H9 (cell line): ENCODE data around the gene CRY2. TPM values are rescaled to one million over a fixed set of nuclear protein-coding genes. Genes with fewer than 3 reads are reported as not detected.

Source experiments
- DNase-seq: peaks from one replicate; pipeline ENCODE4 v3.0.0-alpha.2; 2017
- H2AFZ ChIP-seq: one replicate; pipeline ENCODE4 v1.6.1; 2013; ENCODE audit warnings: mild to moderate bottlenecking, low read length, control low read depth, moderate library complexity
- H2AK5ac ChIP-seq: 2 replicates; pipeline ENCODE4 v1.6.1; 2013; ENCODE audit warnings: low read length, control low read depth, mixed read lengths; ENCODE audit not compliant: insufficient read length
- H2BK120ac ChIP-seq: one replicate; pipeline ENCODE4 v1.6.1; 2013; ENCODE audit warnings: low read depth, mild to moderate bottlenecking, low read length, control low read depth, inconsistent platforms; ENCODE audit not compliant: poor library complexity, severe bottlenecking
- H2BK12ac ChIP-seq: 2 replicates; pipeline ENCODE4 v1.6.1; 2013; ENCODE audit warnings: low read length, control low read depth, mixed read lengths, low read depth; ENCODE audit not compliant: insufficient read length
- H2BK15ac ChIP-seq: 2 replicates; pipeline ENCODE4 v1.6.1; 2013; ENCODE audit warnings: low read depth, low read length, control low read depth
- H2BK20ac ChIP-seq: one replicate; pipeline ENCODE4 v1.6.1; 2013; ENCODE audit warnings: low read depth, mild to moderate bottlenecking, low read length, control low read depth, inconsistent platforms; ENCODE audit not compliant: poor library complexity, severe bottlenecking
- H2BK5ac ChIP-seq: 2 replicates; pipeline ENCODE4 v1.6.1; 2013; ENCODE audit warnings: low read length, control low read depth, mixed read lengths; ENCODE audit not compliant: insufficient read length
- H3K14ac ChIP-seq: 2 replicates; pipeline ENCODE4 v1.6.1; 2013; ENCODE audit warnings: low read length, control low read depth; ENCODE audit not compliant: insufficient read depth
- H3K18ac ChIP-seq: 2 replicates; pipeline ENCODE4 v1.6.1; 2013; ENCODE audit warnings: low read depth, mild to moderate bottlenecking, mixed read lengths, low read length, control low read depth; ENCODE audit not compliant: insufficient read length
- H3K23ac ChIP-seq: 2 replicates; pipeline ENCODE4 v1.6.1; 2013; ENCODE audit warnings: low read length, control low read depth, mixed read lengths, low read depth; ENCODE audit not compliant: insufficient read length
- H3K23me2 ChIP-seq: 2 replicates; pipeline ENCODE4 v1.6.1; 2013; ENCODE audit warnings: low read depth, mild to moderate bottlenecking, mixed read lengths, low read length, control low read depth; ENCODE audit not compliant: insufficient read length, poor library complexity, severe bottlenecking
- H3K27ac ChIP-seq: 2 replicates; pipeline ENCODE4 v1.5.1; 2013; ENCODE audit warnings: low read length, control low read depth, mixed read lengths, low read depth; ENCODE audit not compliant: insufficient read length
- H3K27me3 ChIP-seq: 2 replicates; pipeline ENCODE4 v1.6.1; 2013; ENCODE audit warnings: low read length, control low read depth, inconsistent platforms; ENCODE audit not compliant: insufficient read depth
- H3K4ac ChIP-seq: 2 replicates; pipeline ENCODE4 v1.6.1; 2013; ENCODE audit warnings: low read depth, mild to moderate bottlenecking, control low read depth, inconsistent platforms, low read length, moderate library complexity
- H3K4me1 ChIP-seq: 2 replicates; pipeline ENCODE4 v1.6.1; 2013; ENCODE audit warnings: low read length, control low read depth, inconsistent platforms; ENCODE audit not compliant: insufficient read depth
- H3K4me2 ChIP-seq: 2 replicates; pipeline ENCODE4 v1.6.1; 2013; ENCODE audit warnings: low read length, control low read depth, mixed read lengths; ENCODE audit not compliant: insufficient read length, insufficient read depth
- H3K56ac ChIP-seq: 2 replicates; pipeline ENCODE4 v1.6.1; 2013; ENCODE audit warnings: low read depth, mild to moderate bottlenecking, mixed read lengths, low read length, control low read depth; ENCODE audit not compliant: insufficient read length
- H3K79me1 ChIP-seq: 2 replicates; pipeline ENCODE4 v1.6.1; 2013; ENCODE audit warnings: low read depth, mild to moderate bottlenecking, moderate library complexity, low read length, control low read depth, inconsistent platforms; ENCODE audit not compliant: insufficient read depth, poor library complexity, severe bottlenecking
- H3K79me2 ChIP-seq: 2 replicates; pipeline ENCODE4 v1.6.1; 2013; ENCODE audit warnings: low read length, control low read depth, inconsistent platforms; ENCODE audit not compliant: insufficient read depth
- H3K9ac ChIP-seq: 2 replicates; pipeline ENCODE4 v1.6.1; 2013; ENCODE audit warnings: low read length, control low read depth, mixed read lengths; ENCODE audit not compliant: insufficient read length; ENCODE audit errors: extremely low read depth
- H3K9me3 ChIP-seq: one replicate; pipeline ENCODE4 v1.6.1; 2013; ENCODE audit warnings: low read depth, low read length, inconsistent platforms; ENCODE audit not compliant: control insufficient read depth
- H3T11ph ChIP-seq: one replicate; pipeline ENCODE4 v1.6.1; 2013; ENCODE audit warnings: mild to moderate bottlenecking, low read length, control low read depth, inconsistent platforms
- H4K20me1 ChIP-seq: one replicate; pipeline ENCODE4 v1.6.1; 2013; ENCODE audit not compliant: control insufficient read depth, insufficient read length, insufficient read depth
- H4K5ac ChIP-seq: 2 replicates; pipeline ENCODE4 v1.6.1; 2013; ENCODE audit warnings: low read depth, mild to moderate bottlenecking, mixed read lengths, low read length, control low read depth; ENCODE audit not compliant: insufficient read length
- H4K8ac ChIP-seq: replicated peaks from 2 replicates; pipeline ENCODE4 v1.6.1; 2013; ENCODE audit warnings: low read length, control low read depth, mixed read lengths, low read depth; ENCODE audit not compliant: insufficient read length
- H4K91ac ChIP-seq: 2 replicates; pipeline ENCODE4 v1.6.1; 2013; ENCODE audit warnings: low read depth, mild to moderate bottlenecking, moderate library complexity, mixed read lengths, low read length, control low read depth; ENCODE audit not compliant: insufficient read length
- H3K27ac Mint-ChIP-seq, 3 experiments: 2 replicates in 2 of 3; 3 replicates in 1 of 3; pipeline ENCODE4 v1.8.0; 2020 to 2021; ENCODE audit warnings: mixed read lengths in 3 of 3, mild to moderate bottlenecking in 1 of 3, moderate library complexity in 1 of 3
- H3K27me3 Mint-ChIP-seq: 2 replicates; pipeline ENCODE4 v1.8.0; 2021; ENCODE audit warnings: low read depth, mild to moderate bottlenecking, moderate library complexity, mixed read lengths
- H3K36me3 Mint-ChIP-seq, 3 experiments: 2 replicates in 2 of 3; 3 replicates in 1 of 3; pipeline ENCODE4 v1.8.0; 2020 to 2021; ENCODE audit warnings: low read depth in 3 of 3, mixed read lengths in 3 of 3; ENCODE audit not compliant: insufficient read depth in 1 of 3
- H3K4me1 Mint-ChIP-seq, 2 experiments: 2 replicates each; pipeline ENCODE4 v1.8.0; 2020; ENCODE audit warnings: mixed read lengths in 2 of 2
- H3K4me3 Mint-ChIP-seq, 2 experiments: 2 replicates in 1 of 2; 3 replicates in 1 of 2; pipeline ENCODE4 v1.8.0; 2020 to 2021; ENCODE audit warnings: mild to moderate bottlenecking in 2 of 2, mixed read lengths in 2 of 2, moderate library complexity in 1 of 2
- H3K9me3 Mint-ChIP-seq, 2 experiments: 2 replicates in 1 of 2; 3 replicates in 1 of 2; pipeline ENCODE4 v1.8.0; 2020; ENCODE audit warnings: mild to moderate bottlenecking in 2 of 2, mixed read lengths in 2 of 2, moderate library complexity in 1 of 2
- WGBS: extraction: QIAGEN DNeasy Blood & Tissue Kit; methylation state at CpG from one replicate; pipeline ENCODE4 v1.1.7; 2013; ENCODE audit warnings: missing lambda C conversion rate, low lambda C conversion rate, mixed read lengths; ENCODE audit not compliant: insufficient read length; ENCODE audit errors: extremely low coverage; 5-methylcytosine and 5-hydroxymethylcytosine counted together
- total RNA-seq: library from RNA; stranded (reverse); gene quantifications from 2 replicates; pipeline ENCODE4 v1.2.1, GENCODE V29; 2021
- TF ChIP-seq, protein P1 (sequence below): fragments of 200-600 bp; sonication (generic); conservative IDR thresholded peaks from 3 replicates; pipeline ENCODE4 v1.8.0; 2021; ENCODE audit warnings: antibody characterized with exemption, mild to moderate bottlenecking

The CRY2 gene
- total RNA-seq, 1 experiment from 2014 or later, result 14.4 TPM

DNA sequence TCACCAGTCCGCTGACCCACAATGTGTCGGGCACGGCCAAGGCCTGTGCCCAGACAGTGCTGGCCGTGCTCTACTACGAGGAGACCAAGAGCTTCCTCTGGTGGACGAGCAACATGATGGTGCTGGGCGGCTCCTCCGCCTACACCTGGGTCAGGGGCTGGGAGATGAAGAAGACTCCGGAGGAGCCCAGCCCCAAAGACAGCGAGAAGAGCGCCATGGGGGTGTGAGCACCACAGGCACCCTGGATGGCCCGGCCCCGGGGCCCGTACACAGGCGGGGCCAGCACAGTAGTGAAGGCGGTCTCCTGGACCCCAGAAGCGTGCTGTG is 36.2 kb upstream of the CRY2 start:
- Histone ChIP-seq H3K18ac (no peak overlapping the region), H2AFZ (no peak overlapping the region), H2AK5ac (no peak overlapping the region), H3K27ac (no peak overlapping the region), H3K9ac (no peak overlapping the region), H3K79me2 (no peaks in the 10 kb centered on the region), H4K8ac (no peak overlapping the region), H3K4me2 (no peak overlapping the region), H2BK15ac (no peak overlapping the region), H4K91ac (no peak overlapping the region), H4K5ac (no peak overlapping the region), H3K56ac (no peak overlapping the region), H3K9me3 (no peaks in the 10 kb centered on the region), H3K4me1 (no peaks in the 10 kb centered on the region; the same call in 1 of the 2 replicates), H2BK20ac (no peak overlapping the region), H4K20me1 (no peaks in the 10 kb centered on the region), H3T11ph (no peak overlapping the region), H3K23ac (no peak overlapping the region), H2BK5ac (no peak overlapping the region), H3K4ac (no peak overlapping the region), H3K14ac (no peak overlapping the region), H3K23me2 (peaks cover under 1% of the 10 kb centered on the region), H2BK120ac (no peak overlapping the region), H3K79me1 (no peaks in the 10 kb centered on the region), H2BK12ac (no peak overlapping the region), H3K27me3 (no peaks in the 10 kb centered on the region)
- Mint-ChIP-seq H3K9me3 (no peaks in the 10 kb centered on the region), H3K4me1 (peaks cover 26 to 32% of the 10 kb centered on the region in 2 experiments), H3K4me3 (no peak overlapping the region), H3K27me3 (no peaks in the 10 kb centered on the region; the same call in 1 of the 2 replicates), H3K27ac (no peak overlapping the region), H3K36me3 (peaks cover 0 to 15% (median 15%) of the 10 kb centered on the region in 3 experiments; a peak in 5 of 7 replicates)
- TF ChIP-seq, protein P1, sequence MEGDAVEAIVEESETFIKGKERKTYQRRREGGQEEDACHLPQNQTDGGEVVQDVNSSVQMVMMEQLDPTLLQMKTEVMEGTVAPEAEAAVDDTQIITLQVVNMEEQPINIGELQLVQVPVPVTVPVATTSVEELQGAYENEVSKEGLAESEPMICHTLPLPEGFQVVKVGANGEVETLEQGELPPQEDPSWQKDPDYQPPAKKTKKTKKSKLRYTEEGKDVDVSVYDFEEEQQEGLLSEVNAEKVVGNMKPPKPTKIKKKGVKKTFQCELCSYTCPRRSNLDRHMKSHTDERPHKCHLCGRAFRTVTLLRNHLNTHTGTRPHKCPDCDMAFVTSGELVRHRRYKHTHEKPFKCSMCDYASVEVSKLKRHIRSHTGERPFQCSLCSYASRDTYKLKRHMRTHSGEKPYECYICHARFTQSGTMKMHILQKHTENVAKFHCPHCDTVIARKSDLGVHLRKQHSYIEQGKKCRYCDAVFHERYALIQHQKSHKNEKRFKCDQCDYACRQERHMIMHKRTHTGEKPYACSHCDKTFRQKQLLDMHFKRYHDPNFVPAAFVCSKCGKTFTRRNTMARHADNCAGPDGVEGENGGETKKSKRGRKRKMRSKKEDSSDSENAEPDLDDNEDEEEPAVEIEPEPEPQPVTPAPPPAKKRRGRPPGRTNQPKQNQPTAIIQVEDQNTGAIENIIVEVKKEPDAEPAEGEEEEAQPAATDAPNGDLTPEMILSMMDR, result no peak
- no peak for DNase-seq
- no CpG with 5 or more reads among the region's 17 CpGs for WGBS
